DND-41 (cell line): ENCODE measurements around the gene ADSS1.

Experiments
- ATAC-seq: fragments of 200-7000 bp; cut with Tn5 transposase; 3 replicates; pipeline ENCODE4 v1.9.1; 2021; ENCODE audit warnings: low read depth; ENCODE audit not compliant: insufficient read depth
- DNase-seq: peaks from one replicate; pipeline ENCODE4 v3.0.0-alpha.2; 2020
- H2AFZ ChIP-seq: 2 replicates; pipeline ENCODE4 v1.6.0; 2012; ENCODE audit warnings: low read depth, low read length
- H3K27ac ChIP-seq: 2 replicates; pipeline ENCODE4 v1.5.1; 2012; ENCODE audit warnings: low read length, inconsistent platforms
- H3K27me3 ChIP-seq: fragments of 200-600 bp; sonication (generic); 2 replicates; pipeline ENCODE4 v1.6.0; 2012; ENCODE audit warnings: low read length, mild to moderate bottlenecking, inconsistent platforms; ENCODE audit not compliant: insufficient read depth, poor library complexity
- H3K36me3 ChIP-seq: 2 replicates; pipeline ENCODE4 v1.5.1; 2012; ENCODE audit warnings: low read length, inconsistent platforms; ENCODE audit not compliant: insufficient read depth
- H3K4me1 ChIP-seq: 2 replicates; pipeline ENCODE4 v1.5.1; 2012; ENCODE audit warnings: mild to moderate bottlenecking, low read length; ENCODE audit not compliant: insufficient read depth
- H3K4me2 ChIP-seq: 2 replicates; pipeline ENCODE4 v1.6.0; 2012; ENCODE audit warnings: mild to moderate bottlenecking, moderate library complexity, low read length, inconsistent platforms; ENCODE audit not compliant: insufficient read depth
- H3K4me3 ChIP-seq, 2 experiments: fragments of 200-600 bp in 1 of 2; shearing (Covaris generic) in 1 of 2; 2 replicates each; pipeline ENCODE4 v1.5.1; 2012 to 2016; ENCODE audit warnings: inconsistent platforms in 2 of 2, low read length in 2 of 2, mild to moderate bottlenecking in 2 of 2, low read depth in 1 of 2, moderate library complexity in 1 of 2
- H3K79me2 ChIP-seq: 2 replicates; pipeline ENCODE4 v1.6.0; 2012; ENCODE audit warnings: low read length, inconsistent platforms; ENCODE audit not compliant: insufficient read depth
- H3K9ac ChIP-seq: 2 replicates; pipeline ENCODE4 v1.6.0; 2012; ENCODE audit warnings: low read depth, mild to moderate bottlenecking, inconsistent platforms, low read length, moderate library complexity
- H3K9me3 ChIP-seq: 2 replicates; pipeline ENCODE4 v1.5.1; 2012; ENCODE audit warnings: low read length, moderate library complexity, mild to moderate bottlenecking, inconsistent platforms; ENCODE audit not compliant: insufficient read depth, severe bottlenecking
- H4K20me1 ChIP-seq: 2 replicates; pipeline ENCODE4 v1.6.0; 2012; ENCODE audit warnings: low read length; ENCODE audit not compliant: insufficient read depth
- CTCF ChIP-seq: IDR thresholded peaks from 2 replicates; pipeline ENCODE4 v1.5.1; 2012; ENCODE audit warnings: borderline replicate concordance, low read length, moderate library complexity, mild to moderate bottlenecking; ENCODE audit not compliant: poor library complexity, severe bottlenecking; ENCODE audit errors: extremely low read depth
- EZH2 ChIP-seq: IDR thresholded peaks from 3 replicates; pipeline ENCODE4 v1.6.1; 2012; ENCODE audit warnings: borderline replicate concordance, low read depth, mild to moderate bottlenecking, moderate library complexity, low read length, inconsistent platforms; ENCODE audit not compliant: severe bottlenecking

ADSS1 gene

DNA sequence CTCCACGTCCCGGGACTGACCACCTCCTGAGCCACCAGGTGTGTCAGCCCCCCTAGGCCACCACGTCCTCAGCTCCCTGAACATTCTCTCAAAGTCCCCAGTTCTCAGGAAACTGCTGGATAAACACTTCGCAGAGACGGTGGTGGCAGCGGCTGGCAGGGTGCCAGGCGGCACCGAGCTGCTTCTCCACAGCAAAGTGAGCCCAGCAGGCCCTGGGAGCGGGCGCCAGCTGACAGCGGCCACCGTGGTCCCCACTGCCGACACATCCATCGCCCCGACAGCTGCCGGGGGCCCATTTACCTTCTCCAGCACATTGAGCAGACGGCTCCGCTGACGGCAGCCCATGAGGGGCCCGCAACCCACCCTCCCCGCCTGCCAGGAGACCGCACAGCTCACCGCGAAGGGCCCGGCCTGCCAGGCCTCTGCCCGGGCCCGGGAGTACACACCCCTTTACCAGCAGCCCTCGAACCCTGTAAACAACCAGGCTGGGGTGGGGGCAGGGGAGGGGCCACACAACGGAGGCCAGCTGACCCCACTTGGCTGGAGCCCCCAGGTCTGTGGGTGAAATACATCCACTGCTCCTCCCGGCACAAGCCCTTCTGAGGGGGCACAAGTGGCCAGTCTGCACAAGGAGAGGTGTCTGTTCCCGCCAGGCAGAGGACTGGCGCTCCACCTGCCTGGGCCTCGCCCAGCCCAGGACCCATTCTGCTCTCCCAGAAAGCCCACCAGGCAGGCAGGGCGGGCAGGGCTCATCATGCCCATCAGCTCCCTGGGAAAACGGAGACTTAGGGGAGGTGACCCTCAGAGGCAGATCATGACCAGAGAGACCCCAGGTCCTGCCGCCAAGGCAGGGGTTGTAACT is 61.0 kb downstream of the ADSS1 start:
- no peak overlapping the region for H3K9ac ChIP-seq
- H3K4me2 ChIP-seq: no peak overlapping the region
- TF ChIP-seq CTCF (no peak), EZH2 (no peak)
- H3K79me2 ChIP-seq: peaks cover 84% of the 10 kb centered on the region
- H3K9me3 ChIP-seq: no peaks in the 10 kb centered on the region
- no peak overlapping the region for H3K4me3 ChIP-seq
- no peaks in the 10 kb centered on the region for H3K27me3 ChIP-seq
- peaks cover 95% of the 10 kb centered on the region for H4K20me1 ChIP-seq
- H3K4me1 ChIP-seq: 0 out of 2 replicates have a peak, but pooled peaks cover 4% of the 10 kb centered on the region
- H3K27ac ChIP-seq: no peak overlapping the region
- no peak overlapping the region for H2AFZ ChIP-seq
- no peak for ATAC-seq
- no peak for DNase-seq
- peaks cover 93% of the 10 kb centered on the region for H3K36me3 ChIP-seq

- no peak overlapping the region for H3K4me3 ChIP-seq
- H3K4me1 ChIP-seq: peaks cover 6% of the 10 kb centered on the region; the same call in 1 of the 2 replicates
- H4K20me1 ChIP-seq: peaks cover 95% of the 10 kb centered on the region
- H3K4me2 ChIP-seq: no peak overlapping the region
- H3K9ac ChIP-seq: no peak overlapping the region
- DNase-seq (no peak), ATAC-seq (no peak)
- no peak overlapping the region for H3K27ac ChIP-seq
- peaks cover 94% of the 10 kb centered on the region for H3K36me3 ChIP-seq
- H2AFZ ChIP-seq: no peak overlapping the region
- no peaks in the 10 kb centered on the region for H3K9me3 ChIP-seq
- no peaks in the 10 kb centered on the region for H3K27me3 ChIP-seq
- TF ChIP-seq CTCF: no peak
- TF ChIP-seq EZH2: no peak
- H3K79me2 ChIP-seq: peaks cover 88% of the 10 kb centered on the region
Observed at GRCh38 chr14:104785708-104786080, 61.7 kb downstream of the ADSS1 start.

DNA sequence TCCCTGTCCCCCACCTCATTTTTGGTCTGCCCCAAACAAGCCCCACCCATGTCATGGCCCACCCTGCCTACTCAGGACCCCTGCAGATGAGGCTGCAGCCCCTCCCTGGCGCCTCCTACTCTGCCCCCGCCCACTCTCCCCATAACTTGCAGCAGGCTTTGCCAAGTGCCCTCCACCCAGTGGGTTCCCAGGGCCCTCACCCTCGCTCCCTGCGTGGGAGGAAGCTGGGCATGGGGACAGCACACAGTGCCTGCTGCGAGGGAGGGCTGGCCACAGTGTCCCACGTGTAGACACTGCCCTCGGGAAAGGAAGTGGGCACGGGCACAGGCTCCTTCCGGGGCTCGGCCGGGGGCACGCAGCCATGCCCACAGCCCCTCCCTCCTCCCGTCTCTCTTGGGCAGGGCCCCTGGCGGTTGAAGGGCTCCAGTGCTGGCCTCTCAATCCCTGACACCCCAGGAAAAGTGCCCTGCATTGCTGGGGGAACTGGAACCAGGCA is 62.1 kb downstream of the ADSS1 start:
- H3K9ac ChIP-seq: no peak overlapping the region
- no peak overlapping the region for H3K4me2 ChIP-seq
- H3K4me3 ChIP-seq: no peak overlapping the region
- no peaks in the 10 kb centered on the region for H3K27me3 ChIP-seq
- ATAC-seq (no peak), DNase-seq (no peak)
- H3K79me2 ChIP-seq: peaks cover 88% of the 10 kb centered on the region
- H3K9me3 ChIP-seq: no peaks in the 10 kb centered on the region
- H2AFZ ChIP-seq: no peak overlapping the region
- peaks cover 94% of the 10 kb centered on the region for H3K36me3 ChIP-seq
- peaks cover 6% of the 10 kb centered on the region; the same call in 1 of the 2 replicates for H3K4me1 ChIP-seq
- H4K20me1 ChIP-seq: peaks cover 95% of the 10 kb centered on the region
- no peak for TF ChIP-seq EZH2
- TF ChIP-seq CTCF: no peak
- no peak overlapping the region for H3K27ac ChIP-seq
